Trophoblast cell (in vitro differentiated cells and primary cell): ENCODE measurements around the gene KRT86.

Experiments used
- DNase-seq, 2 donors: peaks; one replicate each; pipeline ENCODE4 v3.0.0-alpha.2; 2016
- H2AFZ ChIP-seq: 2 replicates; pipeline ENCODE4 v1.6.1; 2013; ENCODE audit warnings: low read length, moderate library complexity, mild to moderate bottlenecking; ENCODE audit not compliant: insufficient read depth, poor library complexity
- H2AK5ac ChIP-seq: 2 replicates; pipeline ENCODE4 v1.6.1; 2013; ENCODE audit warnings: mild to moderate bottlenecking, low read length
- H2BK120ac ChIP-seq: 2 replicates; pipeline ENCODE4 v1.6.1; 2013; ENCODE audit warnings: low read length, mild to moderate bottlenecking, moderate library complexity; ENCODE audit not compliant: insufficient read depth, poor library complexity
- H2BK12ac ChIP-seq: 2 replicates; pipeline ENCODE4 v1.6.1; 2013; ENCODE audit warnings: mild to moderate bottlenecking, low read length, moderate library complexity
- H2BK5ac ChIP-seq: 2 replicates; pipeline ENCODE4 v1.6.1; 2013; ENCODE audit warnings: low read length, low read depth, moderate library complexity, mild to moderate bottlenecking; ENCODE audit not compliant: poor library complexity
- H3K14ac ChIP-seq: 2 replicates; pipeline ENCODE4 v1.6.1; 2013; ENCODE audit warnings: mild to moderate bottlenecking, low read length
- H3K18ac ChIP-seq: 2 replicates; pipeline ENCODE4 v1.6.1; 2013; ENCODE audit warnings: mild to moderate bottlenecking, low read length
- H3K23ac ChIP-seq: 2 replicates; pipeline ENCODE4 v1.6.1; 2013; ENCODE audit warnings: low read length
- H3K27ac ChIP-seq: 2 replicates; pipeline ENCODE4 v1.5.1; 2013; ENCODE audit warnings: low read depth, mild to moderate bottlenecking, inconsistent platforms, low read length, moderate library complexity
- H3K27me3 ChIP-seq: 2 replicates; pipeline ENCODE4 v1.6.1; 2013; ENCODE audit warnings: inconsistent platforms, mild to moderate bottlenecking, low read length, moderate library complexity; ENCODE audit not compliant: insufficient read depth
- H3K36me3 ChIP-seq, 2 experiments: 1 replicate in 1 of 2; 2 replicates in 1 of 2; pipeline ENCODE4 v1.6.1; 2013; ENCODE audit warnings: low read length in 2 of 2, mild to moderate bottlenecking in 2 of 2, moderate library complexity in 1 of 2; ENCODE audit not compliant: insufficient read depth in 2 of 2, control insufficient read depth in 1 of 2
- H3K4ac ChIP-seq: 2 replicates; pipeline ENCODE4 v1.6.1; 2013; ENCODE audit warnings: low read depth, mild to moderate bottlenecking, low read length, moderate library complexity
- H3K4me1 ChIP-seq, 2 experiments: 1 replicate in 1 of 2; 2 replicates in 1 of 2; pipeline ENCODE4 v1.6.1; 2013; ENCODE audit warnings: low read length in 2 of 2, mild to moderate bottlenecking in 2 of 2, moderate library complexity in 1 of 2; ENCODE audit not compliant: insufficient read depth in 2 of 2, control insufficient read depth in 1 of 2
- H3K4me2 ChIP-seq: 2 replicates; pipeline ENCODE4 v1.6.1; 2013; ENCODE audit warnings: inconsistent platforms, mild to moderate bottlenecking, low read length, moderate library complexity
- H3K4me3 ChIP-seq: 2 replicates; pipeline ENCODE4 v1.5.1; 2013; ENCODE audit warnings: mild to moderate bottlenecking, low read depth, low read length, inconsistent platforms
- H3K79me1 ChIP-seq: one replicate; pipeline ENCODE4 v1.6.1; 2013; ENCODE audit warnings: low read length
- H3K79me2 ChIP-seq: 2 replicates; pipeline ENCODE4 v1.6.1; 2013; ENCODE audit warnings: low read length, mild to moderate bottlenecking; ENCODE audit not compliant: control insufficient read depth, insufficient read depth, poor library complexity
- H3K9ac ChIP-seq: 2 replicates; pipeline ENCODE4 v1.6.1; 2013; ENCODE audit warnings: mild to moderate bottlenecking, low read length
- H3K9me3 ChIP-seq: 2 replicates; pipeline ENCODE4 v1.6.1; 2013; ENCODE audit warnings: low read depth, mild to moderate bottlenecking, control low read depth, inconsistent platforms, low read length; ENCODE audit not compliant: insufficient read depth
- H4K12ac ChIP-seq: 2 replicates; pipeline ENCODE4 v1.6.1; 2013; ENCODE audit warnings: low read depth, mild to moderate bottlenecking, low read length, moderate library complexity
- H4K8ac ChIP-seq: 2 replicates; pipeline ENCODE4 v1.6.1; 2013; ENCODE audit warnings: low read depth, mild to moderate bottlenecking, low read length, moderate library complexity
- H4K91ac ChIP-seq: one replicate; pipeline ENCODE4 v1.6.1; 2013; ENCODE audit warnings: low read depth, mild to moderate bottlenecking, low read length, moderate library complexity
- WGBS: extraction: QIAGEN DNeasy Blood & Tissue Kit; methylation state at CpG from one replicate; pipeline ENCODE4 v1.1.7; 2013; ENCODE audit warnings: missing lambda C conversion rate; ENCODE audit not compliant: insufficient read length, insufficient coverage; ENCODE audit errors: extremely low coverage; 5-methylcytosine and 5-hydroxymethylcytosine counted together

KRT86 gene

DNA sequence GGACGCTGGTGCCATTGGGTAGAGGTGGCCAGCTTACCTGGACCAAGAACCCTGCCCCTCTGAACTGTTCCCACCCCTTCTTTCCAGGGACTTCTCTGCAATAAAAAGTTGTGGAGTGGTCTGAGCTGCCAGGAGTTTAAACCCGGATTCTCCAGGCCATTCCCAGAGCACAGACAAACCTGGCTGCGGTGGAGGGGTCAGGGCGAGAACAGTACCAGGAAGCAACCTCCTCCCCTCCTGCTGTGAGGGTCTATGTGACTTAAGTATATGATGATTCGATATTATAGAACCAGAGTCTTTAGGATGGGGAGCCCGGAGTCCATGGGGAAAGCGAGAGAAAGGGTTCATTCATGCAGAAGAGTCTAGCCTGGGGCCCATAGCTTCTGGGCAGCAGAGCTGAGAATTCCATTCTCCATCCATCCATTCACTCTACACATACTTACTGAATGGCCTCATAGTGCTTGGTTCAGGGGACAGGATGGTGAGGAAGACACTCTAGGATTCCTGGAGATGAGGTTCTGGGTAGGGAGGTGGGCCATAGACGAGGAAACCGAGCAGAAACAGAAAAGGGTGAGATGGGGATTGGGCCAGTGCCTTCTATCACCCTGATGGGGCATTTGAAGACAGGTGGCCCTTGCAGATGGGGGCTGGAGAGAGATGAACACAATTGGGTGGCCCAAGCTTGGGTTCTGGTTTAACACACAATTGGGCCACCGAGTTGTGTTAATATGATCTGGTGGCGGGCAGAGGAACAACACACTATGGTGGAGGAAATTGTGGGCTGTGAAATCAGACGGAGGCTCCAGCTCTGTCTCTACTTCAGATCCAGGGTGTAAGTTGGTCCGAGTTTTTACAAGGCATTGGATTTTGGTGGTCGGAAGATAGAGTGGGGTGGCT lies 5.2 kb downstream of the KRT86 start:
- Histone ChIP-seq H2AK5ac (peak overlapping the region; percentile 31), H3K4me2 (no peak overlapping the region), H3K27me3 (no peaks in the 10 kb centered on the region), H3K9ac (no peak overlapping the region), H2AFZ (no peak overlapping the region), H3K27ac (no peak overlapping the region), H3K4me3 (no peak overlapping the region), H3K36me3 (no peaks in the 10 kb centered on the region), H4K91ac (peak overlapping the region; percentile 70), H2BK120ac (peak overlapping the region; percentile 57), H3K79me2 (no peaks in the 10 kb centered on the region), H3K4ac (no peak overlapping the region), H3K9me3 (no peaks in the 10 kb centered on the region), H3K14ac (peak overlapping the region; percentile 24), H3K18ac (no peak overlapping the region), H3K4me1 (peaks cover 23 to 27% of the 10 kb centered on the region in 2 experiments), H3K23ac (no peak overlapping the region), H4K8ac (no peak overlapping the region), H2BK5ac (peak overlapping the region; percentile 47), H3K79me1 (peaks cover 6% of the 10 kb centered on the region), H4K12ac (no peak overlapping the region), H2BK12ac (peak overlapping the region; percentile 68)
- peak in 1 of 2 donors; percentile 57 for DNase-seq
- WGBS, result no CpG with 5 or more reads among the region's 14 CpGs

GRCh38 chr12:52280319-52280795 lies 5.9 kb downstream of the KRT86 start:
- no peaks in the 10 kb centered on the region for H3K36me3 ChIP-seq
- WGBS, result no CpG with 5 or more reads among the region's 3 CpGs
- peaks cover 6% of the 10 kb centered on the region for H3K79me1 ChIP-seq

DNA sequence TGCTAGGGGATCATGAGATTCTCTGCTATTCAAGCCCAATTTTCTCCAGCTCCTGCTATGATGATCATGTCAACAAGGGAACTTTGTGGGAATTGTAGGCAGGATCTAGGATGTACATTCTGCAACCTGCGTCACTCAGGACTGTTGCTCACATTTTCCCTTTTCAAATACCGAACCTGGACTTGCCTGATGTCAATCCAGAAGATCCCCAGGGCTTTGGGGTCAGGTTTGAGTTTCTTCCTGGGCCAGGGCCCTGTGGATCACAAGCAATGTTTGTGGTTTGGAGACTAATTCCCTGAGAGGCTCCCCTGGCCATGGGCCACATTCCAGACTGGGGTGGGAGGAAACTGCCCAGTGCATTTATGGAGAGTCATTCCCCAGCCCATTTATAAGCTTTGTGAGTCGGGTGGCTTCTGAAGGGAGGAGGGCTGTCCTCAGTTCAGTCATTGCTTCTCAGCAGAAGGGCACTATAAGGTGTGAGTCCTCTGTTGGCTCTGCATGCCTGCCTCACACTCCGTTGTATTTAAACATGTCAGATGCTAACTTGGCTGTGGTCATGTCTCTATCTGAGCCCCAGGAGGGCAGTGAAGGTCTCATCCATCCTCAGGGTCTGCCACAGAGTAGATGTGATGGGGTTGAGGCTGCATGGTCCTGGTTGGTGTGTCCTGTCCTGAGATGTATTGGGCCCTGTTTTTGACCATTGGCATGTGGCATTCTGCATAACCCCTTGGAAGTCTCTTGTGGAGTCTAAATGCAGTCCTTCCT lies 6.5 kb downstream of the KRT86 start:
- Histone ChIP-seq H2BK120ac (peak overlapping the region; percentile 10), H3K4me2 (peak overlapping the region; percentile 14), H2AFZ (no peak overlapping the region), H3K14ac (no peak overlapping the region), H3K23ac (no peak overlapping the region), H3K18ac (peak overlapping the region; percentile 28), H3K79me2 (no peaks in the 10 kb centered on the region), H2BK12ac (no peak overlapping the region), H3K36me3 (no peaks in the 10 kb centered on the region), H4K12ac (no peak overlapping the region), H3K27ac (peak overlapping the region; percentile 38), H3K4ac (no peak overlapping the region), H2BK5ac (peak overlapping the region; percentile 24), H4K91ac (peak overlapping the region; percentile 41), H3K27me3 (no peaks in the 10 kb centered on the region), H4K8ac (peak overlapping the region; percentile 9), H3K79me1 (peaks cover 6% of the 10 kb centered on the region), H3K9ac (no peak overlapping the region), H3K4me1 (peaks cover 23 to 27% of the 10 kb centered on the region in 2 experiments), H3K9me3 (no peaks in the 10 kb centered on the region), H2AK5ac (peak overlapping the region; percentile 34), H3K4me3 (no peak overlapping the region)
- no CpG with 5 or more reads among the region's 4 CpGs for WGBS
- peak; percentile 36 to 57 for DNase-seq

More at GRCh38 chr12:52280319-52280795, 5.9 kb downstream of the KRT86 start:
- Histone ChIP-seq H3K4ac (no peak overlapping the region), H3K79me2 (no peaks in the 10 kb centered on the region), H3K9me3 (no peaks in the 10 kb centered on the region), H4K91ac (no peak overlapping the region), H3K4me1 (peaks cover 23 to 27% of the 10 kb centered on the region in 2 experiments), H3K23ac (no peak overlapping the region), H2BK12ac (peak overlapping the region; percentile 68), H3K18ac (no peak overlapping the region), H2BK5ac (no peak overlapping the region), H2AK5ac (no peak overlapping the region), H4K12ac (no peak overlapping the region), H3K27me3 (no peaks in the 10 kb centered on the region), H3K14ac (no peak overlapping the region), H2AFZ (no peak overlapping the region), H3K27ac (peak overlapping the region; percentile 38), H2BK120ac (peak overlapping the region; percentile 57), H3K4me3 (no peak overlapping the region), H4K8ac (no peak overlapping the region), H3K9ac (no peak overlapping the region), H3K4me2 (peak overlapping the region; percentile 14)
- peak; percentile 37 to 70 for DNase-seq

DNA sequence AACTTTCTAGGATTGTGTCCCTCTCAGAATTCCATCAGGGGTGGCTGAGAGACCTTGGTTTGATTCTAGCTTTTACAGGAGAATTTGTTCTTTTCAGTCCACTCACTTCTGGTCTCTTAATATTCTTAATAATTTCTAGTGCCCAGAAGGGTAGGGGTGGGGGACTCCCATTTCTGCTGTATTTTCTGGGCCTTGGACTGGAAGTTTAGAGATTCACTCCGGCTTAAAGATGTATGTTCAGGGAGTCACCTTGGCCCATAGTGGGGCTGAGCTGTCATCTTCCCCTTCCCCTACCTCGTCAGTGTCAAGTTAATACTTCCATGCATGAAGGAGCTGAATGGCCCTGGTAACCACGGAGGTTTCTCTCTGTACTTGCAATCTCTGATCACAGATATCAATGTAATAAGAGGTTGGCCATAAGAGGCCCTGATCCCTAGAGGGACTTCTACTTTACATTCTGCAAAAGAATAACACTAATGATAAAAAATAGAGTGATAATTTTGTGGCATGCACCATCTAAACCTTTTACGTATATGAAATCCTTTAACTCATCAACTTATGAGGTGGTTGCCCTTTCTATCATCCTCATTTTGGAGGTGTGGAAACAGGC lies 10.2 kb downstream of the KRT86 start:
- no peak overlapping the region for H2BK5ac ChIP-seq
- H2AFZ ChIP-seq, result no peak overlapping the region
- no peak for DNase-seq
- no peaks in the 10 kb centered on the region for H3K79me2 ChIP-seq
- H3K4me1 ChIP-seq, result peaks cover 18 to 21% of the 10 kb centered on the region in 2 experiments
- no peaks in the 10 kb centered on the region for H3K36me3 ChIP-seq
- H3K9ac ChIP-seq, result no peak overlapping the region
- H3K79me1 ChIP-seq, result peaks cover 6% of the 10 kb centered on the region
- H3K18ac ChIP-seq, result no peak overlapping the region
- no peaks in the 10 kb centered on the region for H3K27me3 ChIP-seq
- H3K4ac ChIP-seq, result no peak overlapping the region
- H4K8ac ChIP-seq, result no peak overlapping the region
- H2BK12ac ChIP-seq, result no peak overlapping the region
- no peak overlapping the region for H4K12ac ChIP-seq
- no peak overlapping the region for H3K4me2 ChIP-seq
- H3K14ac ChIP-seq, result no peak overlapping the region
- H3K4me3 ChIP-seq, result no peak overlapping the region
- H3K9me3 ChIP-seq, result peaks cover 2% of the 10 kb centered on the region
- no peak overlapping the region for H2AK5ac ChIP-seq
- no peak overlapping the region for H3K27ac ChIP-seq
- WGBS, result no CpG with 5 or more reads among the region's 4 CpGs
- no peak overlapping the region for H2BK120ac ChIP-seq
- no peak overlapping the region for H3K23ac ChIP-seq
- H4K91ac ChIP-seq, result no peak overlapping the region
